Occipital lobe (tissue), 2 donors: ENCODE data around the gene IL1A. TPM values are rescaled to one million over a fixed set of nuclear protein-coding genes. Genes with fewer than 3 reads are reported as not detected.

Experiments
- DNase-seq: peaks from one replicate; lab custom pipeline; 2025; lab: John Stamatoyannopoulos, UW
- total RNA-seq: library from RNA; depleted of rRNA; stranded (reverse); fragments of >200 nt; gene quantifications from one replicate; pipeline ENCODE4 v1.2.3, GENCODE V29; 2014

The IL1A gene
- total RNA-seq, 1 donor from 2014 or later: not detected

- DNase-seq: no peak
Measured at GRCh38 chr2:112793449-112793978, 9.2 kb upstream of the IL1A start.

GRCh38 chr2:112792419-112792818 lies 8.1 kb upstream of the IL1A start:
- DNase-seq: no peak

DNA sequence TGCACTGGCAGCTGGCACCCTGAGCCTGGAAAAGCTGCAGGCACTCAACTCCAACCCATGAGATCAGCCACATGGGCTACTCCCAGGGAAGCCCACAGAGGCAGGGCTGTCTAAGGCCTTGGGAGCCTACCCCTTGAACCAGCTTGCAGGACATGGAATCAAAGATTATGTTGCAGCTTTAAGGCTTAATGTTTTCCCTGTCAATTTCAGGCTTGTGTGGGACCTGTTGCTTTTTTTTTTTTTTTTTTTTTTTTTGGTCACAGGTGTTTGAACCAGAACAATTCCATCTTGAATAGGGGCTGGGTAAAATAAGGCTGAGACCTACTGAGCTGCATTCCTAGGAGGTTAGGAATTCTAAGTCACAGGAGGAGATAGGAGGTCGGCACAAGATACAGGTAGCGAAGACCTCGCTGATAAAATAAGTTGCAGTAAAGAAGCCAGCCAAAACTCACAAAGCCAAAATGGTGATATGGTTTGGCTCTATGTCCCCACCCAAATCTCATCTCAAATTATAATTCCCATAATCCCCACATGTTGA lies 7.5 kb upstream of the IL1A start:
- DNase-seq: no peak

DNA sequence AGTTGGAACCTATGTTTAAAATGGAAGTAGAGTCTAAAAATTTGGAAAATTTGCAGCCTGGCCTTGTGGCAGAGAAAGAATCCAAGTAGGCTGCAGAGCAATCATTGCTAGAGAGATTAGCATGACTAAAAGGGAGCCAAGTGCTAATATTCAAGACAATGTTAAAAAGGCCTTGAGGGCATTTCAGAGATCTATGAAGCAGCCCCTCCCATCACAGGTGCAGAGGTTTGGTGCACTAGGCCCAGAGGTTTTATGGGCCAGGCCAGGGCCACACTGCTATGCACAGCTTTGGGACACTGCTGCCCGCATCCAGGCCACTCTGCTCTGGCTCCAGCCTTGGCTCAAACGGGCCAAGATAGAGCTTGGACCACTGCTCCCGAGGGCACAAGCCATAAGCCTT lies 6.7 kb upstream of the IL1A start:
- no peak for DNase-seq

DNA sequence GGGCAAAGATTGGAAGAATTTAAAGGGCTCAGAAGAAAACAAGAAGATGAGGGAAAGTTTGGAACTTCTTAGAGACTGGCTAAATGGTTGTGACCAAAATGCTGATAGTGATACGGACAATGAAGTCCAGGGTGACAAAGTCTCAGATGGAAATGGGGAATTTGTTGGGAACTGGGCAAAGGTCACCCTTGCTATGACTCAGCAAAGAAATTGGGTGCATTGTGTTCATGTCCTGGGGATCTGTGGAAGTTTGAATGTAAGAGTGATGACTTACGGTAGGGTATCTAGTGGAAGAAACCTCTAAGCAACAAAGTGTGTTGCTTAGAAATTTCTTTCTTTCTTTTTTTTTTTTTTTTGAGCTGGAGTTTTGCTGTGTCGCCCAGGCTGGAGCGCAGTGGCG lies 6.0 kb upstream of the IL1A start:
- no peak for DNase-seq

DNA sequence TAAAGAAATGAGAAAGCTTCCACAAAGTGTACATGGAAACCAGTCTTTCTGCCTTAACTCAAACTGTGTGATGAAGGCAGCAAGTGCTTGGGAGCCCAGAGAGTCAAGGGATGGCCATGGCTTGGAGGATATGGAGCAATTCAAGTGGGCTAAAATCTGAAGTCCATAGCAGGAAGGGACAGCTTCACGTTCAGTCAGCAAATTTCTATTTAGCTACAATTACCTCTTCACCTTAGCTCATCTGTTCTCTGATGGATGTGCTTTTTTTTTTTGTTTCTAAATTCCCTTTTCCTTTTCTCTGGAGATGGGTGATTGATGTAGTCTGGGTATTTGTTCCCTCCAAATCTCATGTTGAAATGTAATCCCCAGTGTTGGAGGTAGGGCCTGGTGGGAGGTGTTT lies 4.9 kb upstream of the IL1A start:
- no peak for DNase-seq

DNA sequence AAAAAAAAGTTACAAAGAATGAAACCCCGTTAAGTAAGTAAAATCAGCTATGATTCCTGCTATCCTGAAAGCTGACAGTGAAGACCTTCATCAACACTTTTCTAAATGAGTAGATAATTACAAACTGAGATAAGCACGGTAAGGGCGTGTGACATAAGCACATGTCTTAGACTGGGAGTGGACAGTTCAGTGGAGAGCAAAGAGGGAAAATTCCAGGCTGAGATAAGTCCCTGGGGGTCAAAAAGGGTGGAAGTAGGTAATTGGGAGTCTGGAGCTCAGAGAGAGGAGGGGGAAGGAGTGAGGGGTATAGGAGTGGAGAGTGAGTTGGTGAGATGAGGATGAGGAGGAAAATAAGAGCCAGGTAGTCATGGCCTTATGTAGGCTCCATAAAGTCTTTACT lies 4.4 kb upstream of the IL1A start:
- no peak for DNase-seq

DNA sequence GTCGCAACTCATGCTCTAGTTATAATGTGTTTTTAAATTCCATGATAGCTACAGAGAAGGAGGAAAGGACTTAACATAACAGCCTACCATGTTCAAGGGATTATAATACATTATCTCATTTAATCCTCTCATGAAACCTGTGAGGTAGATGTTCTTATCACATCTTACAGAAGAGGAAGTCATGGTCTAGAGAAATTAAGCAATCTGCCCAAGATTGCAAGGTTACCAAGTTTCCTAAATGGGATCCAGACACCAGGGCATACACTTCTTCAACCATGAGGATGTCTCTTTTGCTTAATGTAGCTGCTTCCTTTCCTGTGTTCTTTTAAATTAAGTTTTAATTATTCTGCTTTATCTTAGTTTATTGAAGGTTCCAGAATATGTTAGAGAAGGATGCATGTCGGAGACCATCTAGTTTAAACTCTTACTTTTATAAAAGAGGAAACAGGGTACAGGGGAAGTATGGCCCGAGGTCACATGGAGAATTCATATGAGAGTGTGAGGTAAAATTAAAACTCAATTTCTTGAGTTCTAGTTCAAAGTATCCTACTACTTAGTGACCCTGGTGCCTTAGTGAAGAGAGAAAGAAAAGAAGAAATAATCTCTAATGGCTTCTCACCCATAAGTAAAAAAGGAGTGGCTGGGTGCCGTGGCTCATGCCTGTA lies 3.6 kb upstream of the IL1A start:
- no peak for DNase-seq

DNA sequence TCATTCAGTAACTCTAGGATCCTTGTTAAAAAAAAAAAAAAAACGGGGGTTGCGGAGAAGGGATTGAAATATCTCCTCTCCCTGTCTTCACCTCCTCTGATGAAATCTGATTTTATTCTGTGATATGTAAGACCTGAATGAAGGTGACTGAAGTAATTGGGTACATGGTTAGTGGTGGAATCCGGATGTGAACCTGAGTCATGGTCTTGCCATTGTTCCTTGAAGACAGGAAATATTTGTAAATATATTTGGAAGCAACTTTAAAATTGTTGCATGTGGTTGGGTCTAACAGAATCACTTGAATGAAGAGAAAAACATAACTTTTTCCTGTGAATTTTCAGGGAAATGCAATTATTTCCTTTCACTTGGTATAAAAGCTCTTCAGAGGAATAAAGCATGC lies 3.0 kb upstream of the IL1A start:
- DNase-seq: no peak

- DNase-seq: no peak
Measured at GRCh38 chr2:112783187-112783714, 1.0 kb downstream of the IL1A start.

DNA sequence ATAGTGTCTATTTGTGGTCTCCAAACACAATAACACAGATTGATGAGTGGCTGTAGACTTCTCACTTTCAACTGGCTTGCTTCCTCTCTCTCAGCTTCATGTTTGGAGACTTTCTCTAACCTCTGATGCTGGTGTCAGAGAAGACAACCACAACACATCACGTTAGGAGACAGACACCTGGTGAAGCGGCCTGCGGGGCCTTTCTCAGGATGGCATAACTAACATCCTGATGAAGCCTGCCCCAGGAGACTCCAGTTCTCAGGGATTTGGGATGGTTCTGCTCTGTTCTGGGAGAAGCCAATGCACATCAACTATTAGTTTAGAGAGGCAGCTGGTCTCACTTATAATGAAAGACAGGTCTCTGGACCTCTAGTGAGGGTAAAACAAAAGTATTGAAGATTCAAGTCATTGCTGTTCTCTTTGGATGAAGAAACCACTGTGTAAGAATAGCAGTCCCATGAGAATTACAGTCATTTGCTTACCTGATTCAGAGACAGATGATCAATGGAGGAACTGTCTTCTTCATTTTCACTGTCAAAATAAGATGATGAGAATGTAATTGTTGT lies 2.0 kb downstream of the IL1A start:
- no peak for DNase-seq

GRCh38 chr2:112779598-112779997 lies 4.7 kb downstream of the IL1A start:
- no peak for DNase-seq

- DNase-seq: no peak
Measured at GRCh38 chr2:112777036-112777435, 7.3 kb downstream of the IL1A start.

DNA sequence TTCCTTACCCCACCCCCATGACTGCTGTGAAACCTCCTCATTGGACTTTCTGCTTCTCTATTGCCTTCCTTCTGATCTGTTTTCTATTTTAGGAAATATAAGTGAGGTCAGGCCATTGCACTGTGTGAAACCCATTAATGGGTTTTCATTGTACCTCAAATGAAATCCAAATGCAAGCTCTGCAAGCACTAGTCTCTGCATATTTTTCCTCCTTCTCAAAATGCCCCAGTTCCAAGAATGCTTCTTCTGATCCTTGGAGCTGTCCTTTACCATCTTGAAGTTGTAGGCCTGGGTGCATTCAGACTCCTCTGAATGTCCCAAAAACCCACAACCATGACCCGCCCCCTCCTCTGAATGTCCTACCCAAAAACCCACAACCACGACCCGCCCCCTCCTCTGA lies 8.2 kb downstream of the IL1A start:
- no peak for DNase-seq

DNA sequence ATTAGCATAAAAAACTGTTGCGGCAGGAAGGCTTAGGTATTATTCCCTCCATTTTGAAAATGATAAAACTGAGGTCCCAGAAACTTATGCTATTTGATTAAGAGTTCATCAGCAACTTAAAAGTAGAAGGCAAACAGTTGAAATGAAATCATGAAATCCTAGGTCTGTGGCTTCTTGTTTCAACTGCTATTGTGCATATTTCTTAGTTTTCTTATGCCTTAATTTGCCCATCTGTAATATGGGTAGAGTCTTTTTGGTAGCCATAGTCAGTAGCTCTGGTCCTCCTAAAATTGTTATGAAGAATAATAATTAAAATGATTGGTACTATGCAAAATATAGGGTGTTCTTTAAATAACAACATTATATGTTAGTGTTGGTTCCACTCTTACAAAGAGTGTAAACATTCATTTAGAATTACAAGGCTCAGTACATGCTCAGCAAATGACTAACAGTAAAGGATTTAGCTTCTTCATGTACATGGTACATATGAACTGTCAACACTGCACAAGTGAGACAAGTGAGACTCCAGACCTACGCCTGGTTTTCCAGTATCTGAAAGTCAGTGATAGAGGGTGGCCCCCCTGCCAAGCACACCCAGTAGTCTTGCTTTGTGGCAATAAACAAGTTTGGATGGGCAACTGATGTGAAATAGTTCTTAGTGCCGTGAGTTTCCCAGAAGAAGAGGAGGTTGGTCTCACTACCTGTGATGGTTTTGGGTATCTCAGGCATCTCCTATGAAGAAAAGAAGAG lies 9.6 kb downstream of the IL1A start:
- DNase-seq: no peak

DNA sequence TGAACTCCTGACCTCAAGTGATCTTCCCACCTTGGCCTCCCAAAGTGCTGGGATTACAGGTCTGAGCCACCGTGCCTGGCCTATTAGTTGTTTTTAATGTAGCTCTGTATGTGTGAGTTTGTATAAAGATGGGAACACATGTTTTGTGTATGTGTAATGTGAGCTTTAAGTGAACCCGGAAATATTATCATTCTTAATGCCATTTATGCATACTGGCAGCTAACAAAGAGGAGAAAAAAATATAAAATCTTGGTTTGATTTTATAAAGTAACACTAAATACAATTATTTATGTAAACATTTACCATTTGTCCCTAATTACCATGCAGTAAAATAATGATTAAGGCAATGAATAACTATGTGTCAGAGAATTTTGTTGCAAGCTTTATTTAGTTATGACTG lies 10.7 kb downstream of the IL1A start:
- DNase-seq: no peak

GRCh38 chr2:112772911-112773475 lies 11.3 kb downstream of the IL1A start:
- DNase-seq: no peak

DNA sequence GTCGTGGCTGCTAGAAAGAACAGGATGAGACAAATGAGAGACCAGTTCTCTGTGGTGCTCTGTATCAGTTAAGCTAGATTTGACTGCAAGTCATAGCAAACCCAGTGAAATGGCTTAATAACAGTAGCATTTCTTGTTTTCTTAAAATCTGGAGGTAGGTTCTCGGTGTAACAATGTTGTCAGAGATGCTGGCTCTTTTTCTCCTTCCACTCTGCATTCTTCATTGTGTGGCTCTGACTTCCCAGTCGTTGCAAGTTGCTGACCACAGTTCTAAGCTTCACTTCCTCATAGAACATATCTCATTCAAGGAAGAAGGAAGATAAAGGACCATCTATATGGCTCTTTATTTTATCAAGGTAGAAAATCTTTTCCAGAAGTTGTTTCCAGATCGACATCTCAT lies 12.0 kb downstream of the IL1A start:
- DNase-seq: no peak

DNA sequence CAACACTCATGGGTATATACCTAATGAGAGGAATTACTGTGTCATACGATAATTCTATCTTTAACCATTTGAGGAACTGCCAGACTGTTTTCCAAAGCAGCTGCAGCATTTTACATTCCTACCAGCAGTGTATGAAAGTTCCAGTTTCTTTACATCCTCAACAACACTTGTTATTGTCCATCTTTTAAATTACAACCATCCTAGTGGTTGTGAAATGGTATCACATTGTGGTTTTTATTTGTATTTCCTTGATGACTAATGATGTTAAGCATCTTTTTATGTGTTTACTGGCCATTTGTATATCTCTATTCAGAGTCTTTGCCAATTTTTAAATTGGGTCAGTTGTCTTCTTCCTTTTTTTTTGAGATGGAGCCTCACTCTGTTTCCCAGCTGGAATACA lies 15.9 kb downstream of the IL1A start:
- no peak for DNase-seq

DNA sequence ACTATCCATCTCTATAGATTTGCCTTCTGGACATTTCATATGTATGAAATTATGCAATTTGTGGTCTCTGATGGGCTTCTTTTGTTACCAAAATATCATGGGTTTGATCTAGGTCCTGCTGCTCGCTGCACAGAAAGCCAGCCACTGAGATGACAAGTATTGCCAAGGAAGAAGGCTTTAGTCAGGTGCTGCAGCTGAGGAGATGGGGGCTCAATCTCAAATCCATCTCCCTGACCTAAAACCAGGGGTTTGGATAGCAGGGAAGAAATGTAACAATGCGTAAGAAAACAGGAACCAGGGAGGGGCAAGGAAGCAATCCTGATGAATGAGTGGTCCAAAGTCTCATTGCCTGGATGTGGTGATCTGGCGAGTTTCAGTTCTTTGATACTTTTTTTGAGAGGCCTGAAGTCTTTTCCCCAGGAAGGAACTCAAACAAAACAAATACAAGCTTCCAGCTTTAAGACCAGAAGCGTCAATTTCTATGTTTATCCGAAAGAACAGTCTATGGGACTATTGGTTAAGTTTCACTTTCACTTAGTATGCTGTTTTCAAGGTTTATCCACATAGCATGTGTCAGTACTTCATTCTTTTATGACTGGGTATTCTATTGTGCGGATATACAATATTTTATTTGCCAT lies 16.5 kb downstream of the IL1A start:
- DNase-seq: no peak

DNA sequence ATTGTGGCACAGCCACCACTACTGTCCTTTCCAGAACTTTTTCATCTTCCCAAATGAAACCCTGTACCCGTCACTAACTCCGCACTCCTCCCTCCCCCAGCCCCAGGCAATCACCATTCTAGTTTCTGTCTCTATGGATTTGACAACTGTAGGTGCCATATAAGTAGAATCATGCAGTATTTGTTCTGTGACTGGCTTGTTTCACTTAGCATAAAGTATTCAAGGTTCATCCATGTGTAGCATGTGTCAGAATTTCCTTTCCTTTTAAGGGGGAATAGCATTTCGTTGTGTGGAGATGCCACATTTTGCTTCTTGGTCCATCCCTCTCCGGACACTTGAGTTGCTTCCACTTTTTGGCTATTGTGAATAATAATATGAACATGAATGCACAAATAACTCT lies 19.0 kb downstream of the IL1A start:
- DNase-seq: no peak
